ENCODE data around the gene ARHGEF6.

DNA sequence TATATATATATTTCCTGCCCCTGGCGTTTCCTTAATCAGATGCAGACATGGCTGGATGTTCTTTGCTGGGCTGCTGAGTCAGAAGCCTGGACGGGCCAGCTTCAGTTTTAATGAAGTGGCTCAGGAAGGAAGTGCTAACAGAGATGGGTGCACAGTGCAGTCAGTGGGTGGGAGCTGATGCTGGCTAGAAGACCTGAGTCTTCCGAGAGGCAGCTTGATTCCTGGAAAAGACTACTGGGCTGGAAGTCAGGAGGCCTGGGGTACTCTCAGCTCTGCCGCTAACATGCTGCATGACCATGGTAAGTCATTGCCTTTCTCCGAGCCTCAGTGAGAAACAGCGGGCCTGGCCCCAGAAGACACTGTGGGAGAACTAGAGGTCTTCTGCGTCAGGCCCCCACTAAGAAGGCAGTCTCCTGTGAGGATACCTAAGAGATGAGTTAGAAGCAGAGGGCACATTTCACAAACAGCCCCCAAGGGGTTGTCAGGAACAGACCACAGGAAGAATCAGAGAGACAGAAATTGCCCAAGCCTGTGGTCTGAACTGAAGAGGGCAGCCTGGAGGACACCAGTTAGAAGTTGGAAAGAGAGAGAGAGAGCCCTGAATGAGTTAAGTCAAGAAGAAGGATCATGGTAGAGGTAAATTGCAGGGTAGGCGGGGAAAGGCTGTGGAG lies 141.1 kb downstream of the ARHGEF6 start:
- TF ChIP-seq, protein P1, sequence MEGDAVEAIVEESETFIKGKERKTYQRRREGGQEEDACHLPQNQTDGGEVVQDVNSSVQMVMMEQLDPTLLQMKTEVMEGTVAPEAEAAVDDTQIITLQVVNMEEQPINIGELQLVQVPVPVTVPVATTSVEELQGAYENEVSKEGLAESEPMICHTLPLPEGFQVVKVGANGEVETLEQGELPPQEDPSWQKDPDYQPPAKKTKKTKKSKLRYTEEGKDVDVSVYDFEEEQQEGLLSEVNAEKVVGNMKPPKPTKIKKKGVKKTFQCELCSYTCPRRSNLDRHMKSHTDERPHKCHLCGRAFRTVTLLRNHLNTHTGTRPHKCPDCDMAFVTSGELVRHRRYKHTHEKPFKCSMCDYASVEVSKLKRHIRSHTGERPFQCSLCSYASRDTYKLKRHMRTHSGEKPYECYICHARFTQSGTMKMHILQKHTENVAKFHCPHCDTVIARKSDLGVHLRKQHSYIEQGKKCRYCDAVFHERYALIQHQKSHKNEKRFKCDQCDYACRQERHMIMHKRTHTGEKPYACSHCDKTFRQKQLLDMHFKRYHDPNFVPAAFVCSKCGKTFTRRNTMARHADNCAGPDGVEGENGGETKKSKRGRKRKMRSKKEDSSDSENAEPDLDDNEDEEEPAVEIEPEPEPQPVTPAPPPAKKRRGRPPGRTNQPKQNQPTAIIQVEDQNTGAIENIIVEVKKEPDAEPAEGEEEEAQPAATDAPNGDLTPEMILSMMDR (IDR thresholded peaks at IDR 0.05; ENCODE audit: low read depth, low read length): no peak
- TF ChIP-seq POLR2A (IDR thresholded peaks at IDR 0.05; ENCODE audit: extremely low read depth, insufficient read length): no peak
